ENCODE measurements around the gene G3BP2. TPM values are rescaled to one million over a fixed set of nuclear protein-coding genes. Genes with fewer than 3 reads are reported as not detected.

The G3BP2 gene
- total RNA-seq, 1 experiment from 2014 or later: 175 TPM

DNA sequence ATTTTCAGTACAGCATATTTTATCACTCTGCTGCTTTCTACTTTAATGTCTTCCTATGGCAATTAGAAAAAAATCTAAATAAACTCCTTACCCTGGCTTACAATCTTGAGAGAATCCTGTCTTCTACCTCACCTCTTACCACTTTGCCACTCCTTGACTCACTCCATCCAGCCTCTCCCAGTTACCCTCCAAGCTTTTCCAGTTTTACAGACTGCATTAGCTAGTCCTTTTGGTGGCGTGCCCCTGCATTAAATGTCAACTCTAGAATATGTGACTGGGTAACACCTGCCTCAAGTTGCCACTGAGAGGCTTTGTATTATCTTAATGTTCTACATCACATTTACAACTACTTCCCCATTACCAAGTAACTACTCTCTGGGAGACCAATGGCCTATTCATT, 35.4 kb downstream of the G3BP2 start:
- no peak overlapping the region for H3K4me3 ChIP-seq (ENCODE audit: insufficient read depth, low read depth, low read length)
- H3K36me3 ChIP-seq (replicated peaks; ENCODE audit: control insufficient read depth, insufficient read depth, low read length): no peaks in the 10 kb centered on the region; the same call in 1 of the 2 replicates
- H3K27me3 ChIP-seq (ENCODE audit: control insufficient read depth, insufficient read depth, low read length): no peaks in the 10 kb centered on the region
- DNase-seq: no peak

DNA sequence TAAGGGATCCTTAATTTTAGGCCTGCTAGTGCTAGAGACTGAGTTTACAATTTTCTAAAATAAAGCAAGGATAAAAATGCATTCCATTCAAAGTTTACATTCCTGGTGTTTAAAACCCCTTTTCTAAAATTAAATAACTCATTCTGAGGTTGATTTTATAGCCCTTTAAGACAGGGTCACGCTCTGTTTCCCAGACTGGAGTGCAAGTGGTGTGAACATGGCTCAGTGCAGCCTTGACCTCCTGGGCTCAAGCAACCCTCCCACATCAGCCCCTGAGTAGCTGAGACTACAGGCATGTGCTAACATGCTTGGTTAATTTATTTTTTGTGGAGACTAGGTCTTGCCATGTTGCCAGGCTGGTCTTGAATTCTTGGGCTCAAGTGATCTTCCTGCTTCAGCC, 36.0 kb downstream of the G3BP2 start:
- no peak for DNase-seq
- H3K27me3 ChIP-seq (ENCODE audit: control insufficient read depth, insufficient read depth, low read length): no peaks in the 10 kb centered on the region
- H3K4me3 ChIP-seq (ENCODE audit: insufficient read depth, low read depth, low read length): no peak overlapping the region

DNA sequence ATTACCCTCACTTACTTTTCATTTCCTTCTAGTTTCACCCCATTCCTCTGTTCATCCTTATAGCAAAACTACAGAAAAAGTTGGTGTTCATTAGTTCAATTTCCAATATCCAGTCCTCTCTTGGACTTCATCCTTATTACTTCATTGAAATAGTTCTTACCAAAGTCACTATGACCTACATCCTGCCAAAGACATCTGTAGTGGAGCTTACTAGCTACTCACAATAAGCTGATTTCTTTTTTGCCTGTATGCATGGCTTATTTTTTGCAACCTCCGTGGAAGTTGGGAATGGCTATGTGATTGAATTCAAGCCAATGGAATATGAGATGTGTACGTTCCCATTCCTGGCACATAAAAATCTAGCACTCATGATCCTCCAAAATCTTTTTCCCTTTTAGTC, 38.3 kb downstream of the G3BP2 start:
- H3K4me3 ChIP-seq (ENCODE audit: insufficient read depth, low read depth, low read length): no peak overlapping the region
- no peaks in the 10 kb centered on the region for H3K36me3 ChIP-seq (replicated peaks; ENCODE audit: control insufficient read depth, insufficient read depth, low read length)
- H3K27me3 ChIP-seq (ENCODE audit: control insufficient read depth, insufficient read depth, low read length): peaks cover 4% of the 10 kb centered on the region; the same call in 1 of the 2 replicates
- no peak for DNase-seq

More for the DNA sequence above, 36.0 kb downstream of the G3BP2 start:
- H3K36me3 ChIP-seq (replicated peaks; ENCODE audit: control insufficient read depth, insufficient read depth, low read length): no peaks in the 10 kb centered on the region; the same call in 1 of the 2 replicates

DNA sequence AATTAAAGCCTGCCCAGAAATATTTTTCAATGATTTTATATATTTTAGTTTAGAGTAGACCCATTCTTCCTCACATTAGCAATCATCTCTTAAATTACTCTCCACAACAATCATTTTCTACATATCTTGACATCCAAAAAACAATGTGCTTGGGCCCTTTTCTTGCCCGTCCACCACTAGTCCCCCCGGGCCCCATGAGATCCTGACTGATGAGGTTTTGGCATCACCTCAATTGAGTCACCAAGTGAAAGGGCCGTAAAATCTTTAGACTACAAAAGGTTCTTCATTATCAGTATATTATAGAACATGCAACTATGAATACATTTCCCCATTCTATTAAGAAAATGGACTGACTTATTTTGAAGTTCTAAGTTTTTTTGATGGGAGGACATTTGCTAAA, 38.9 kb downstream of the G3BP2 start:
- Histone ChIP-seq H3K27me3 (ENCODE audit: control insufficient read depth, insufficient read depth, low read length) (peaks cover 4% of the 10 kb centered on the region; the same call in 1 of the 2 replicates), H3K36me3 (replicated peaks; ENCODE audit: control insufficient read depth, insufficient read depth, low read length) (no peaks in the 10 kb centered on the region), H3K4me3 (ENCODE audit: insufficient read depth, low read depth, low read length) (no peak overlapping the region)
- no peak for DNase-seq

DNA sequence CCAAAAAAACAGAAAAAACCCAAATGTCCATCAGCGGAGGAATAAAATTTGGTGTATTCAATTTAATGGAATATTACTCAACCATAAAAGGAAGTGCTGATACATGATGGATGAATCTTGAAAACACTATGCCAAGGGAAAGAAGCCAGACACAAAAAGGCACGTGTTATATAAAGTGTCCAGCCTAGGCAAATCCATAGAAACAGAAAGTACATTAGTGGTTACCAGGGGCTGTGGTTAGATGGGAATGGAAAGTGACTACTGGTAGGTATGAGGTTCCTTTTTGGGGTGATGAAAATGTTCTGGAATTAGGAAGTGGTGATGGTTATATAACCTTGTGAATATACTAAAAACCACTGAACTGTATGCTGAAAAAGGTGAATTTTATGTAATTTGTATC, 39.4 kb downstream of the G3BP2 start:
- no peaks in the 10 kb centered on the region for H3K36me3 ChIP-seq (replicated peaks; ENCODE audit: control insufficient read depth, insufficient read depth, low read length)
- peaks cover 4% of the 10 kb centered on the region; the same call in 1 of the 2 replicates for H3K27me3 ChIP-seq (ENCODE audit: control insufficient read depth, insufficient read depth, low read length)
- no peak overlapping the region for H3K4me3 ChIP-seq (ENCODE audit: insufficient read depth, low read depth, low read length)
- DNase-seq: no peak

DNA sequence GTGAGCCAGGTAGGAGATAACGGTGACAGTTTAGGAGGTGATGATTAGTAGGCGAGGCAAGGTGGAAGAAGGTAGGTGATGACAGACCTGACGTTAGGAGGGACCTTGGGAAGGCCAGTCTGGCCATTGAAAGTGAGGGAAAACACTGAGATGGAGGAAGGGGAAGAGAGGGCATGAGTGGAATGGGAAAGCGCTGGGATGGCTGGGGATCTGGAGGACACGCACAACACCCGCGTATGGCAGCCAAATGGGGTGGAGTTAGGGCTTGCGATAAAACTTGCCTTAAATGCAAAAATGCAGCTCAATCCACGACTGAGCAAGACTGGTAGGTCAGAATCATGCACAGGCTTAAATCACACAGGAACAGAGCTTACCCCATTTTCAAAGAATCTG, 42.3 kb downstream of the G3BP2 start:
- no peaks in the 10 kb centered on the region for H3K36me3 ChIP-seq (replicated peaks; ENCODE audit: control insufficient read depth, insufficient read depth, low read length)
- peaks cover 4% of the 10 kb centered on the region; the same call in 1 of the 2 replicates for H3K27me3 ChIP-seq (ENCODE audit: control insufficient read depth, insufficient read depth, low read length)
- no peak for DNase-seq
- peak overlapping the region; percentile 77 for H3K4me3 ChIP-seq (ENCODE audit: insufficient read depth, low read depth, low read length)

DNA sequence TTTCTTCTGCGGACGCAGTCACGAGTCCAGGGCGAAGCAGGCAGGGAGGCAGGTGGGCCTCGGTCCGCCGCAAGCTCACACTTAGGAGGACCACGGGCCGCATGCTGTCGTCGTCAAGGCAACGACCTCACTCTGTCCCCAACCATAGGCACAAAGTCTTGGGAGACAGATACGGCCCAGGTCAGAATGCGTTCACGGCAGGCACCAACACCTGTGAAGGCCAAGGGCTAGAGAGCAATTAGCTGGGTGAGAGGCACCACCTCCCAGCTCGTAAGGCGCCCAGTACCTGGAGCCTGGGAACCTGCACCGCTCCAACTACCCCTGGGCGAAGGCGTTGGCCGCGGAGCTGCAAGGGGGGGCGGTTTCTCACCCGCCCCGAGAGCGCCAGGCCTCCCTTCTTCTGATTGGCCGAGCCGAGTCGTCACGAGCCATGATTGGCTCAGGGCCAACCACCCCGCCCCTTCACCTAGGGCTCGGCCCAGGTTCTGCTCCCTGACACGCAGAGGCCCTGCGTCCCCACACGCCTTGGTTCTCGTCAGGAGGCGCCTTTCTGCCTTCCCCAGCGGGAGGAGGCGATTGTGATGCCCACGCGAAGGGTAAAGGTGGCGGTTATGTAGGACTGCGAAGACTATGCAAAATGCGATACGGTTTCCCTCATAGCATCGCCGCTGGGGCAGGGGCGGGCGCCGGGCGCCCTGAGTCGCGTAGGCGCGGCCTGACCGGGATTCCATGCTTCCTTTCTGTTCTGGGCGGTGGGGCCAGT, 42.9 kb downstream of the G3BP2 start, which contains the start of gene CDKL2:
Gene CDKL2 (minus strand): TSS at position 355 of the 763 bp plus-strand sequence. CDS start 4,540 bp downstream, outside the sequence.
- H3K4me3 ChIP-seq (ENCODE audit: insufficient read depth, low read depth, low read length): peak within 1 kb of the TSS; percentile 77
- DNase-seq: peak; percentile 97
- H3K27me3 ChIP-seq (ENCODE audit: control insufficient read depth, insufficient read depth, low read length): peaks cover 4% of the 10 kb centered on the region; the same call in 1 of the 2 replicates
- H3K36me3 ChIP-seq (replicated peaks; ENCODE audit: control insufficient read depth, insufficient read depth, low read length): no peaks in the 10 kb centered on the region

DNA sequence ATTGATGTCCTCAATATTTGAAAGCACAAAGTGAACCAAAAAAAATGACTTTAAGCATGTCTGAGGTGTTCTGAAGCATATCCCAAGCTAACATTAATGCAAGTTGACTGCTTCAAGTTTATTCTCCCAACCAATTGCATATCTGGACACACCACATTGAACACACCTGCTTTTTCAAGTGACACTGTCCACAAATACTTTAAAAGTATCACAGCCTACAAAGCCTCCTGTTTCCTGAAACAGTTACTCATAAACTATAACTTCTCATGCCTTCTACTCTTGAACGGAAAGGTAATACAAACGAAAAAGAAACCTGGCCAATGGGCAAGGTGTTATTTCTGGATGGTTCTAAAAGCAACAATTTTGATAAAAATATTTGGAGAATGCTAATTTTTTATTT, 44.0 kb downstream of the G3BP2 start:
- no peak for DNase-seq
- Histone ChIP-seq H3K27me3 (ENCODE audit: control insufficient read depth, insufficient read depth, low read length) (peaks cover 4% of the 10 kb centered on the region; the same call in 1 of the 2 replicates), H3K36me3 (replicated peaks; ENCODE audit: control insufficient read depth, insufficient read depth, low read length) (no peaks in the 10 kb centered on the region), H3K4me3 (ENCODE audit: insufficient read depth, low read depth, low read length) (no peak overlapping the region)

DNA sequence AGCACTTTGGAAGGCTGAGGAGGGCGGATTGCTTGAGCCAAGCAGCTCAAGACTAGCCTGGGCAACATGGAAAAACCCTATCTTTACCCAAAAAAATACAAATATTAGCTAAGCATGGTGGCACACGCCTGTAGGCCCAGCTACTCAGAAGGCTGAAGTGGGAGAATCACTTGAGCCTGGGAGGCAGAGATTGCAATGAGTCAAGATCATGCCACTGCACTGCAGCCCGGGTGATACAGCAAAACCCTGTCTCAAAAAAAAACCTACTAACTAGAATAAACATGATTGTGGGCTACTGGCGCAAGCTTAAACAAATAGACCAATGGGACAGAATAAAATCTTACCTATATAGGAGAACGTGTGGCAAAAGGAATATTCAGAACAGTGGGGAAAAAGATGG, 50.2 kb downstream of the G3BP2 start:
- DNase-seq: no peak
- Histone ChIP-seq H3K4me3 (ENCODE audit: insufficient read depth, low read depth, low read length) (no peak overlapping the region), H3K36me3 (replicated peaks; ENCODE audit: control insufficient read depth, insufficient read depth, low read length) (no peaks in the 10 kb centered on the region), H3K27me3 (ENCODE audit: control insufficient read depth, insufficient read depth, low read length) (no peaks in the 10 kb centered on the region)

DNA sequence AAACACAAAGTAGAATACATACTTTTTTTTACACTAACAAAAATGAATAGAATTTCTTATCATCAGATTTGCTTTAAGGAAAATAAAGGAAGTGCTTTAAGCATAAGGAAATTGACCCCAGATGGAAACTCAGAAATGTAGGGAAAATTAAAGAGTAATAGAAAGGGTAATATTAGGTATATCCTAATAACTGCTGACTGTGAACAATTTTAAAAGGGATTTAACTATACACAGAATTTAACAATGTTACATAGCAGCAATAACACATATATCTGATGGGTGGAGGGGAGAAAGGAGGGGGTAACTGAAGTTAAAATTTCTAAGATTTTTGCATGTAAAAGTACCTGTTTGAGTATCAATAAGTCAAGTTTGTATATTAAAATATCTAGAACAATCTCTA, 51.5 kb downstream of the G3BP2 start:
- H3K36me3 ChIP-seq (replicated peaks; ENCODE audit: control insufficient read depth, insufficient read depth, low read length): no peaks in the 10 kb centered on the region
- H3K27me3 ChIP-seq (ENCODE audit: control insufficient read depth, insufficient read depth, low read length): no peaks in the 10 kb centered on the region
- no peak for DNase-seq
- no peak overlapping the region for H3K4me3 ChIP-seq (ENCODE audit: insufficient read depth, low read depth, low read length)

DNA sequence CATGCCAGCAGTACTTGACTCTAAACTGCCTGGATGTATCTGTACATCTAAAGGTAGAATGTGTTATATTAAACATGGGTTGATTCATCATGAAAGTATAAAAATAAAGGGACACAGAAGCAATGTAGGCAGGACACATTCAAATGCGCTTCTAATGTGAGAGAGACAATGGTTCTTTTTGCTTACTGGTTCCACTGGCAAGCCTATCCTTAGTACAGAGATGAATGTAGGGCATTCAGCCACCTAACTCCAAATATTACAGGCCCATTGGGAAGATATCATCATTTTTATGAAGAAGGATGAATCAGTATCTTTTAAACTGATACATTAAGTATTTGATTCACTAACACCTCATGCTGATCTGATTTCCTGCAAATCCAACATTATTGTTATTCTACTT, 60.9 kb downstream of the G3BP2 start:
- no peak overlapping the region for H3K4me3 ChIP-seq (ENCODE audit: insufficient read depth, low read depth, low read length)
- no peaks in the 10 kb centered on the region for H3K36me3 ChIP-seq (replicated peaks; ENCODE audit: control insufficient read depth, insufficient read depth, low read length)
- H3K27me3 ChIP-seq (ENCODE audit: control insufficient read depth, insufficient read depth, low read length): no peaks in the 10 kb centered on the region
- no peak for DNase-seq

DNA sequence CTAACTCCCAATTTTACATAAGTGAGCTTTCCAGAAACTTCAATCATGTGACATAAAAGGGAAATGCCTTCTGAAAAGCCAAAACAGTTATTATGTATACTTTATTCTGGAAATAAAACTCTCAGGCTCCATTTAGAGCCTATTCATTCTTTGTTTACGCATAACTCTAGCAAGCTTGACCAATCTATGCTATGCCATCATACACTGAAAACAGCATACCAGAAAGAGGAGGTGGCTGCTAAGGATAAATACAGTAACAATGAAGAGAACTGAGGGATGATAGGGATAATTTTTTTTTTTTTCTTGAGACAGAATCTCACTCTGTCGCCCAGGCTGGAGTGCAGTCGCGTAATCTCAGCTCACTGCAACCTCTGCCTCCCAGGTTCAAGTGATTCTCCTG, 67.3 kb downstream of the G3BP2 start:
- Histone ChIP-seq H3K36me3 (replicated peaks; ENCODE audit: control insufficient read depth, insufficient read depth, low read length) (no peaks in the 10 kb centered on the region), H3K27me3 (ENCODE audit: control insufficient read depth, insufficient read depth, low read length) (no peaks in the 10 kb centered on the region), H3K4me3 (ENCODE audit: insufficient read depth, low read depth, low read length) (no peak overlapping the region)
- DNase-seq: no peak

DNA sequence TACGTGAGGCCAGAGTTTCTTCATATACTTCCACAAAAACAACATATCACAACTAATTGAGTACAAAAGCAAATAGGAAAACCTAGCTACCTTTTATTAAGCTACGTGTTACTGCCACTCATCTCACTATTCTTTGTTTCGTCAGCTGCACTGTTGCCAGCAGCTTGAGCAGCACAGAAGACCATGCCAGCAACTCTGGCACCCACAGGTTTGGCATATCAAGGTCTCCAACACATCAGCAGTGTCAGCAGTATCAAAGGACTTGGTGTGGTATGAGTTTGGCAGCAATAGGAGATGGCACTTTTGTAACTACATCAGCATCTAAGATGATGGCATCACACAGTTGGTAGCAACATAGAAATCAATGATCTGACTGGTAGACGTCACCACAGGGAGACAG, 73.6 kb downstream of the G3BP2 start:
- no peak overlapping the region for H3K4me3 ChIP-seq (ENCODE audit: insufficient read depth, low read depth, low read length)
- no peak for DNase-seq
- no peaks in the 10 kb centered on the region for H3K27me3 ChIP-seq (ENCODE audit: control insufficient read depth, insufficient read depth, low read length)
- no peaks in the 10 kb centered on the region for H3K36me3 ChIP-seq (replicated peaks; ENCODE audit: control insufficient read depth, insufficient read depth, low read length)

DNA sequence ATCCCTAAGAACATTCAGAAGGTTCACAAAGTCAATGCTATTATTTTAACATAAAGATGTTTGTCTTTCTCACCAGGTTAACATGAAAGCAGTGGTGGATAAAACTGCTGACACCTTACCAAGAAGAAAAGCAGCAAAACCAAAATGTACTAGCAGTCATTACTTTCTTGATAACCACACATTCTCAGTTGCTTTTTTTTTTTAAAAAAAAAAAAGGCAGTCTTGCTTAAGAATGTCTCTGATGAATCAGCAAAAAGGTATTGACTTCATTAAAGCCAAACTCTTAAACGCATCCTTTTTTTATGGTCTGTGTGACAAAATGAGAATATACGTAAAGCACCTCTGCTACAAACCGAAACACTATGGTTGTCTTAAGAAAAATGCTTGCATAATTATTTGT, 74.8 kb downstream of the G3BP2 start:
- no peak for DNase-seq
- Histone ChIP-seq H3K4me3 (ENCODE audit: insufficient read depth, low read depth, low read length) (no peak overlapping the region), H3K27me3 (ENCODE audit: control insufficient read depth, insufficient read depth, low read length) (no peaks in the 10 kb centered on the region), H3K36me3 (replicated peaks; ENCODE audit: control insufficient read depth, insufficient read depth, low read length) (no peaks in the 10 kb centered on the region)

DNA sequence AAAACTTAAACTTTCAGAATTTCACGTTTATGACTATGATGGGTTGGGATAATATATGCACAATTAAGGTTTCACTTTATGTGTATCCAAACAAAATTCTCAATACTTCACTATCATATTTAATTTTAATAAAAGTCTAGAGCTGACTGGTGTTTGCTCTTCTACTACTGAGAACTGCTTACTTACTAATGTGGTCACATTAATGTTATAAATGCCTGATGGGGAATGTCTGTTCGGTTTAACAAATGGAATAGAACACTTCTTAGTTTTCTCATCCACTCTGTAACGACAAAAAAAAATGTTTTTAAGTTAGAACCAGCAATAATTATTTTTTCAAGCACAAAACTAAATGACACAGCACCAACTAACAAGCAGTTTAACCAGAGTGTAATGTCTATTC, 77.2 kb downstream of the G3BP2 start:
- no peak overlapping the region for H3K4me3 ChIP-seq (ENCODE audit: insufficient read depth, low read depth, low read length)
- no peak for DNase-seq

More for the DNA sequence above, 77.2 kb downstream of the G3BP2 start:
- no peaks in the 10 kb centered on the region for H3K27me3 ChIP-seq (ENCODE audit: control insufficient read depth, insufficient read depth, low read length)
- H3K36me3 ChIP-seq (replicated peaks; ENCODE audit: control insufficient read depth, insufficient read depth, low read length): no peaks in the 10 kb centered on the region

All from H7 (cell line).